Neural cell (in vitro differentiated cells): ENCODE data around the gene COG1. TPM values are rescaled to one million over a fixed set of nuclear protein-coding genes. Genes with fewer than 3 reads are reported as not detected.

Source experiments
- H2AFZ ChIP-seq: fragments of 200-600, 300-800 bp; sonication (generic), shearing (Covaris generic); 2 replicates; pipeline ENCODE4 v1.6.0; 2014; ENCODE audit warnings: low read depth, mild to moderate bottlenecking, antibody characterized with exemption, low read length, moderate library complexity
- H3F3A ChIP-seq: fragments of 200-600 bp; shearing (Covaris generic); 2 replicates; pipeline ENCODE4 v1.6.1; 2016; ENCODE audit warnings: mild to moderate bottlenecking, moderate library complexity, mixed read lengths, antibody characterized with exemption, low read length; ENCODE audit not compliant: insufficient read depth, poor library complexity, severe bottlenecking
- H3K27ac ChIP-seq: fragments of 200-600, 300-800 bp; sonication (generic), shearing (Covaris generic); 2 replicates; pipeline ENCODE4 v1.5.1; 2014; ENCODE audit warnings: mild to moderate bottlenecking, low read length, moderate library complexity
- H3K27me3 ChIP-seq: fragments of 300-800, 200-600 bp; sonication (generic), shearing (Covaris generic); 2 replicates; pipeline ENCODE4 v1.6.0; 2014; ENCODE audit warnings: mild to moderate bottlenecking, low read depth, low read length, moderate library complexity; ENCODE audit not compliant: insufficient read depth
- H3K36me3 ChIP-seq: fragments of 300-800, 200-600 bp; sonication (generic), shearing (Covaris generic); 2 replicates; pipeline ENCODE4 v1.5.1; 2014; ENCODE audit warnings: mild to moderate bottlenecking, antibody characterized with exemption, low read length, moderate library complexity; ENCODE audit not compliant: insufficient read depth
- H3K4me2 ChIP-seq: fragments of 300-800, 200-600 bp; sonication (generic), shearing (Covaris generic); 2 replicates; pipeline ENCODE4 v1.6.0; 2014; ENCODE audit warnings: mild to moderate bottlenecking, low read length
- H3K4me3 ChIP-seq: fragments of 300-800, 200-600 bp; sonication (generic), shearing (Covaris generic); 2 replicates; pipeline ENCODE4 v1.5.1; 2014; ENCODE audit warnings: mild to moderate bottlenecking, low read length, moderate library complexity
- H3K79me2 ChIP-seq: fragments of 200-600 bp; shearing (Covaris generic); replicated peaks from 2 replicates; pipeline ENCODE4 v1.6.0; 2014; ENCODE audit warnings: mild to moderate bottlenecking, low read length, moderate library complexity; ENCODE audit not compliant: insufficient read depth
- H3K9ac ChIP-seq: fragments of 300-800, 200-600 bp; sonication (generic), shearing (Covaris generic); 2 replicates; pipeline ENCODE4 v1.6.1; 2016; ENCODE audit warnings: mild to moderate bottlenecking, low read length, mixed read lengths
- H3K9me2 ChIP-seq: fragments of 200-600 bp; shearing (Covaris generic); 2 replicates; pipeline ENCODE4 v1.6.1; 2016; ENCODE audit warnings: mild to moderate bottlenecking, low read length, mixed read lengths; ENCODE audit not compliant: insufficient read depth
- H3K9me3 ChIP-seq: fragments of 200-600, 300-800 bp; sonication (generic), shearing (Covaris generic); 2 replicates; pipeline ENCODE4 v1.6.1; 2016; ENCODE audit warnings: mild to moderate bottlenecking, mixed run types, low read length, moderate library complexity, mixed read lengths
- H4K20me1 ChIP-seq: fragments of 200-600 bp; shearing (Covaris generic); 2 replicates; pipeline ENCODE4 v1.6.1; 2016; ENCODE audit warnings: mild to moderate bottlenecking, mixed run types; ENCODE audit not compliant: insufficient read depth
- EP300 ChIP-seq: fragments of 450-650 bp; conservative IDR thresholded peaks from 2 replicates; pipeline ENCODE4 v1.6.1; 2014; ENCODE audit warnings: antibody characterized with exemption, mild to moderate bottlenecking, moderate library complexity; ENCODE audit not compliant: poor library complexity, severe bottlenecking
- EZH2 ChIP-seq: fragments of 200-600, 300-800 bp; shearing (Covaris generic), sonication (generic); IDR thresholded peaks from 2 replicates; pipeline ENCODE4 v1.6.1; 2014; ENCODE audit warnings: antibody characterized with exemption, low read length, borderline replicate concordance, mild to moderate bottlenecking; ENCODE audit not compliant: insufficient read depth, poor library complexity, severe bottlenecking
- MXI1 ChIP-seq: fragments of 450-650 bp; conservative IDR thresholded peaks from 2 replicates; pipeline ENCODE4 v1.6.1; 2014; ENCODE audit warnings: antibody characterized with exemption, mild to moderate bottlenecking; ENCODE audit not compliant: poor library complexity, severe bottlenecking
- POLR2AphosphoS5 ChIP-seq: IDR thresholded peaks from 2 replicates; pipeline ENCODE4 v1.6.1; 2012
- RAD21 ChIP-seq: fragments of 450-650 bp; conservative IDR thresholded peaks from 2 replicates; pipeline ENCODE4 v1.6.1; 2014; ENCODE audit warnings: antibody characterized with exemption, mild to moderate bottlenecking, moderate library complexity
- SMC3 ChIP-seq: fragments of 450-650 bp; conservative IDR thresholded peaks from 2 replicates; pipeline ENCODE4 v1.6.1; 2014; ENCODE audit warnings: antibody characterized with exemption, mild to moderate bottlenecking, moderate library complexity; ENCODE audit not compliant: poor library complexity
- TAF1 ChIP-seq: IDR thresholded peaks from 2 replicates; pipeline ENCODE4 v1.6.1; 2012; ENCODE audit warnings: low read depth
- polyA plus RNA-seq: library from polyadenylated mRNA; depleted of rRNA; stranded (reverse); fragments of >200 nt; gene quantifications from 2 replicates; pipeline ENCODE4 v1.2.3, GENCODE V29; 2014
- TF ChIP-seq, protein P1 (sequence below): IDR thresholded peaks from 2 replicates; pipeline ENCODE4 v1.6.1; 2012; ENCODE audit warnings: borderline replicate concordance
- TF ChIP-seq, protein P2 (sequence below): fragments of 450-650 bp; IDR thresholded peaks from 2 replicates; pipeline ENCODE4 v1.5.1; 2014; ENCODE audit warnings: antibody characterized with exemption, mild to moderate bottlenecking, moderate library complexity; ENCODE audit not compliant: poor library complexity, severe bottlenecking

COG1 gene
- polyA plus RNA-seq, 1 donor from 2014 or later = 23.5 TPM

DNA sequence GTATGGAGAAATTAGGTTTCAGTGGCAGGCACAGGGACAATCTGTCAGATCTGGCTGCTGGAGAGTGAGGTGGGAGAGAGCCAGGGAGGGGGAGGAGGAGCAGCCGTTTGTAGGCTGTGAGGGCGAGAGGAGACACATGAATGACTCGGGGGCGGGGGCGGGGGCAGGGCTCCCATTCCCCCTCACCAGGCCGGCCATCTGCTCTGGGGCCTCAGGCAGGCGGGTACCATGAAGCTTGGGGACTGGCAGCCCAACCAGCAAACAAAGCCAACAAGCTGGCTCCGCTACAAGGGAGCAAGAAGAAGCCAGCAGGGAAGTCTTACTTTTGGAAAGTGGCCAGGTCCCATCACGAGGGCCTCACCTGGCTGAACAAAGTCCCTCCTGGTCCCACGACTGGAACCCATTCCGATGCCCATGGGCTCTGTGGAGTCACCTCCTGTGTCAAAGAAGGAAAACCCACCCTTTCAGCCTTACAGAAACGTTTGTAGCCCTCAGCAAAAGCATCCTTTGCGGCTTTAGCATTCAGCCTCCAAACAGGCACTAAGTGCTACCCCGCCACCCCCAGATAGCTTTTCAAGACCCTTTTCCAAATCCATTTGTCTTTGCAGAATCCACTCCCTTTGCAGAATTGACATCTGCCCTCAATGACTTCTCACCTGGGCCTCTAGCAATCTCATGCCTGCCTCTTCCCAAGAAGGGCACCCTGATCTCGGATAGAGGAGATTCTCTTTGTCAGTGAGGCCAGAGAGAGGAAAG is 37.3 kb upstream of the COG1 start:
- H3K9me3 ChIP-seq = no peaks in the 10 kb centered on the region
- no peaks in the 10 kb centered on the region for H3K36me3 ChIP-seq
- H3K27me3 ChIP-seq = no peaks in the 10 kb centered on the region
- no peaks in the 10 kb centered on the region for H3F3A ChIP-seq
- H3K9ac ChIP-seq = no peak overlapping the region
- H3K4me2 ChIP-seq = no peak overlapping the region
- no peak overlapping the region for H3K4me3 ChIP-seq
- H3K79me2 ChIP-seq = no peaks in the 10 kb centered on the region
- no peak for TF ChIP-seq SMC3
- no peak for TF ChIP-seq RAD21
- TF ChIP-seq POLR2AphosphoS5 = no peak
- TF ChIP-seq MXI1 = no peak
- TF ChIP-seq EP300 = no peak
- TF ChIP-seq EZH2 = no peak
- TF ChIP-seq, protein P1, sequence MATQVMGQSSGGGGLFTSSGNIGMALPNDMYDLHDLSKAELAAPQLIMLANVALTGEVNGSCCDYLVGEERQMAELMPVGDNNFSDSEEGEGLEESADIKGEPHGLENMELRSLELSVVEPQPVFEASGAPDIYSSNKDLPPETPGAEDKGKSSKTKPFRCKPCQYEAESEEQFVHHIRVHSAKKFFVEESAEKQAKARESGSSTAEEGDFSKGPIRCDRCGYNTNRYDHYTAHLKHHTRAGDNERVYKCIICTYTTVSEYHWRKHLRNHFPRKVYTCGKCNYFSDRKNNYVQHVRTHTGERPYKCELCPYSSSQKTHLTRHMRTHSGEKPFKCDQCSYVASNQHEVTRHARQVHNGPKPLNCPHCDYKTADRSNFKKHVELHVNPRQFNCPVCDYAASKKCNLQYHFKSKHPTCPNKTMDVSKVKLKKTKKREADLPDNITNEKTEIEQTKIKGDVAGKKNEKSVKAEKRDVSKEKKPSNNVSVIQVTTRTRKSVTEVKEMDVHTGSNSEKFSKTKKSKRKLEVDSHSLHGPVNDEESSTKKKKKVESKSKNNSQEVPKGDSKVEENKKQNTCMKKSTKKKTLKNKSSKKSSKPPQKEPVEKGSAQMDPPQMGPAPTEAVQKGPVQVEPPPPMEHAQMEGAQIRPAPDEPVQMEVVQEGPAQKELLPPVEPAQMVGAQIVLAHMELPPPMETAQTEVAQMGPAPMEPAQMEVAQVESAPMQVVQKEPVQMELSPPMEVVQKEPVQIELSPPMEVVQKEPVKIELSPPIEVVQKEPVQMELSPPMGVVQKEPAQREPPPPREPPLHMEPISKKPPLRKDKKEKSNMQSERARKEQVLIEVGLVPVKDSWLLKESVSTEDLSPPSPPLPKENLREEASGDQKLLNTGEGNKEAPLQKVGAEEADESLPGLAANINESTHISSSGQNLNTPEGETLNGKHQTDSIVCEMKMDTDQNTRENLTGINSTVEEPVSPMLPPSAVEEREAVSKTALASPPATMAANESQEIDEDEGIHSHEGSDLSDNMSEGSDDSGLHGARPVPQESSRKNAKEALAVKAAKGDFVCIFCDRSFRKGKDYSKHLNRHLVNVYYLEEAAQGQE = no peak
- no peak for TF ChIP-seq TAF1
- TF ChIP-seq, protein P2, sequence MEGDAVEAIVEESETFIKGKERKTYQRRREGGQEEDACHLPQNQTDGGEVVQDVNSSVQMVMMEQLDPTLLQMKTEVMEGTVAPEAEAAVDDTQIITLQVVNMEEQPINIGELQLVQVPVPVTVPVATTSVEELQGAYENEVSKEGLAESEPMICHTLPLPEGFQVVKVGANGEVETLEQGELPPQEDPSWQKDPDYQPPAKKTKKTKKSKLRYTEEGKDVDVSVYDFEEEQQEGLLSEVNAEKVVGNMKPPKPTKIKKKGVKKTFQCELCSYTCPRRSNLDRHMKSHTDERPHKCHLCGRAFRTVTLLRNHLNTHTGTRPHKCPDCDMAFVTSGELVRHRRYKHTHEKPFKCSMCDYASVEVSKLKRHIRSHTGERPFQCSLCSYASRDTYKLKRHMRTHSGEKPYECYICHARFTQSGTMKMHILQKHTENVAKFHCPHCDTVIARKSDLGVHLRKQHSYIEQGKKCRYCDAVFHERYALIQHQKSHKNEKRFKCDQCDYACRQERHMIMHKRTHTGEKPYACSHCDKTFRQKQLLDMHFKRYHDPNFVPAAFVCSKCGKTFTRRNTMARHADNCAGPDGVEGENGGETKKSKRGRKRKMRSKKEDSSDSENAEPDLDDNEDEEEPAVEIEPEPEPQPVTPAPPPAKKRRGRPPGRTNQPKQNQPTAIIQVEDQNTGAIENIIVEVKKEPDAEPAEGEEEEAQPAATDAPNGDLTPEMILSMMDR = no peak
- no peaks in the 10 kb centered on the region for H3K9me2 ChIP-seq
- H2AFZ ChIP-seq = peak overlapping the region; percentile 9
- no peaks in the 10 kb centered on the region for H4K20me1 ChIP-seq
- H3K27ac ChIP-seq = no peak overlapping the region

DNA sequence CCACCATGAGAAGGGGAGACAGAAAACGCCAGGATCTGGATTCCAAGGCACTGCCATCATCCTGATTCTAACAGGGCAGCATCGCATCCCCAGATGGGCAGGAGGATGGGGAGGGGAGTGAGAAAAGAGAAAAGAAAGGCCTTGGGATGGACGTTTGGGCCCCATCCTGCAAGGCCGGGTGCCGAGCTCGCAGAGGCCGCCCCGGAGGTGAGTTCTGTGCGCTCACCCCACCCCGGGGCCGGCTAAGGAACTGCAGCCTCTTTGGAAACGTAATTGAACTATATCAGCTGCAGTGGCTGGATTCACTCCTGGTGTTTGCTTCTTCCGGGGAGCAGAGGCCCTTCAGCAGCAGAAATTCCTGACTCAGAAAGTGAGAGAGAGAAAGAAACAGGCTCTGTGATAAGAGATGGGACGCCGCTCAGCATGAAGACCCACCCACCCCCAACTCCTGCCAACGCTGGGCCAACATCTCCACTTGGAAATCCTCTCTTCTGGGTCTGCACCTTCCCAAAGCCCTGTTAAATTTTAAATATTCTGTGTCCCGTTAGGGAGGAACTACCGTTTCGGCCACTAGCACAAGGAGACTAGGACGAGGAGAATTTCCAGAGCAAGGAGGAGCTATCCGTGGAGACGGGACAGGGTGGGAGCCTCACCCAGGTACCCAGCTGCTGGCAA is 36.6 kb upstream of the COG1 start:
- H3K9me2 ChIP-seq = no peaks in the 10 kb centered on the region
- H3K27ac ChIP-seq = no peak overlapping the region
- H3K4me3 ChIP-seq = no peak overlapping the region
- no peak overlapping the region for H3K4me2 ChIP-seq
- H3K36me3 ChIP-seq = no peaks in the 10 kb centered on the region
- TF ChIP-seq POLR2AphosphoS5 (no peak), EP300 (no peak), TAF1 (no peak), EZH2 (no peak), SMC3 (peak; percentile 75), RAD21 (peak; percentile 72), MXI1 (no peak)
- TF ChIP-seq, protein P2 = peak; percentile 75
- TF ChIP-seq, protein P1 = no peak
- H4K20me1 ChIP-seq = no peaks in the 10 kb centered on the region
- H3K27me3 ChIP-seq = no peaks in the 10 kb centered on the region
- H2AFZ ChIP-seq = peak overlapping the region; percentile 9
- no peak overlapping the region for H3K9ac ChIP-seq
- no peaks in the 10 kb centered on the region for H3K79me2 ChIP-seq
- no peaks in the 10 kb centered on the region for H3K9me3 ChIP-seq
- no peaks in the 10 kb centered on the region for H3F3A ChIP-seq
